Stimulated activated CD8-positive, alpha-beta memory T cell treated with anti-CD3 and anti-CD28 coated beads, Interleukin-12 subunit alpha, Interleukin-12 subunit beta, amount 100 ng/mL, for 4 hours (primary cell): Measurements from ENCODE around the gene GALNT2.

ENCODE experiments used
- DNase-seq: peaks from one replicate; pipeline ENCODE4 v3.0.0-alpha.2; 2020; ENCODE audit warnings: low read depth

Gene GALNT2

DNA sequence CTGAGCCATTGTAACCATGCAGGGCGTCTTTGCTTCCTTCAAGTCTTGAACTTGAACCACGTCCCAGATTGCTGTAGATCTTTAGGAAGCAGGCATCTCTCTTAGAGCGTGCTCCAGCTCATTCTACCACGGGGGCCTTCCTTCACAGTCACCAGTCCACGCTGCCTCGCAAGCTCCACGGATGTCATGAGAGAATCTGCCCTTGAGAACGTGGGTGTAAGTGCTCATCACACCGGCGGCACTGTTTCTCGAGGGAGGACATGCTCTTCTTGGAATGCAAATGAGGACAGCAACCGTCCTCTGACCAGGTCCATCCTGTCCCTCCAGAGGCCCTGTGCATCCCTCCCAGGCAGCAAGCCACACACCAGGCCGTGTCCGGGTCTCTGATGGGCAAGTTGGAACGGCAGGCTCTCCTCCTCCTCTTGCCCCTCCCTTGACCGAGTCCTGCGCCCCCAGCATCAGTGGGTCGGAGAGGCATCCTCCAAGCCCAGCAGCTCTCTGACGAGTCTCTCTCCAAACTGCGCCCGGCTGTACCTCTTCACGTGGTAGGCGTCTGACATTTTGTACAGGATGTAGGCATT, 256.0 kb downstream of the GALNT2 start:
- no peak for DNase-seq

DNA sequence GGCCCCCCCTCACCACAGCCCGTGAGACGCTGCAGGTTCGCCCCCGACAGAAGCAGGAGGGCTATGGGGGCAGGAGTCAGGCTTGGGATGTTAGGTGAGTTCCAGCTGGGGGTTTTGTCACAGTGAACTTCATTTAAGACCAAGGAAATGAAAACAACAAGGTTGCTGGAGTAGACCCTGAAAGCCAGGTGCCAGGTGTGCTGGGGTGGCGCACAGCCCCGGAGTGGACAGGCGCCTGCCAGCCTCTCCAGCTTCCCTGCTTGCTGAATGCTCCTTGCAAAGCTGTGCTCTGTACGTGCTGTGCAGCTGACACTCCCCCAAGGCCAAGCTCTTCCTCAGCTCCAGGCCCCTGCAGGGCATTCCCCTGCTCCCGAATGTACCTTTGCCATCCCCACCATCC, 256.6 kb downstream of the GALNT2 start:
- DNase-seq, result no peak

DNA sequence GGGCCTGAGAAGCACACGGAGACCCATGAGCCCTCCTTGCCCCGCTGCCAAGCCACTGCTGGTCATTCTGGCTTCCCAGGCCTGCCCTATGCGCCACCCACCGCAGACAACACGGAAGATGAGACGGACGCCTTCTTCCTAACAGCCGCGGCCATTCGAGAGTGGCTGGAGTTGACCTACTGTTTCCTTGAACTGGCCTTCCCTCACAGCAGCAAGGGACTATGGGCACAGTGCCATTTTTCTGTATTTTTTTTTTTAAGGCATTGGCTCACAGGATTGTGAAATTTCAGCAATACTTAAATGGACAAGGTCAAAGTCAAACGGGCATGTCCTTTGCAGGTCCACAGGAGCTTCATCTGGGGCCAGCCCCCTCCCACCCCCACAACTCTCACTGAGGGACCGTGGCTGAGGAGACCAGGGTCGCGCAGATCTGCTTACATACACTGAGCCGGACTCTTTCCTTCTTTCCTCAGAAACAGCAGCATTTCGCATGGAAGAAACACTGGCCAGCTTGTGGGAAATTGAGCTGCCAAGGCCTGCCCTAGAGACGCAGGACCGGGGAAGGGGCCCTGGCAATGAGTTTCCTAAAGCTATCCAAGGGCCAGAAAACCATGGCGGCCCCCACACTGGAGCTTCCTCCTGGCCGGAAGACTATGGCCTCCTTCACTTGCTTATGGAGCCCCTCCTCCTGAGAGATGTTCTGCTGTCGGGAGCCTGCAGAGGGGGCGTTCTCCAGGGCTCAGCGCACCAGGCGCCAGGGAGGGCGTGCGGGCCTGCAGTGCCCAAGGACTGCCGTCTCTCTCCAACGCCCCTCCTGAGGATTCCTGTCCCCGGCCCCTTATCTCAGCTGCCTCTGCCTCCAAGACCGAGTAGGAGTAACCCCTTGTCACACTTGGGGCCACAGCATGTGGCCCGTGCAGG, 260.2 kb downstream of the GALNT2 start:
- DNase-seq, result no peak

DNA sequence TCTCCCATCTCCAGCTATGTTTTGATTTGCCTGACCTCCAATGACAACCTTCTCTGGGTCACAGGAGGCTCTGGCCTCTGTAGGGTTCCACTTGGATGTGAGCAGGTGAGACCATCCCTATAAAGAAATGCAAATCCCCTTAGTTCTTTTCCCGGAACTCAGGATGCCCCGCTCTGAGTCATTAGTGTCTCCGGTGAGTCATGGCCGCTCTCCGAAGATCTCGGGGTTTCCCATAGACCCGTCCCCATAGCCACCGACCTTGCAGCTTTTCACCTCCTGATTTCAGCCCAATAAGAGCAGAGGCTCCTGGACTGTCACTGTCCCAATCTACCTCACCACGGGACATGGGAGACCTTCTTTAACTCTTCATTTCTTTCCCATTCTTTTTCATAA, 260.9 kb downstream of the GALNT2 start:
- no peak for DNase-seq

- no peak for DNase-seq
Observed at GRCh38 chr1:230328342-230329015, 261.4 kb downstream of the GALNT2 start.

DNA sequence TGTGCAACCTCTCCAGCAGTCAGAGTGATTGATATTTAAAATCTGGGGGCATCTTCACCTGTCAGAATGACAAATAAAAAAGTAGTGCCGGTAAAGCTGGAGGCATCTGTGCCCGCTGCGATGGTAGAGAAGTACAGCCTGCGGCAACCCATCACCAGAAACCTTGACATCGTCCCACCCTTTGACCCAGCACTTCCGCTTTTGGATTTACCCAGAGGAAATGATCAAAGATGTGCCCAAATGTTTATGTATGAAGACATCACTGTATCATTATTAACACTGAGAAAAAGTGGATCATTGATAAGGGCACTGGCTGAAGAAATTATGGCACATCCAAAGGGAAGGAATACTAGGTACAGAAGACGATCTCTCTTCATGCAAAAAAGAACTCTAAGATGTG, 263.1 kb downstream of the GALNT2 start:
- no peak for DNase-seq
